HEK293 (cell line): ENCODE results near the gene AJM1.

Experiments
- CTCF ChIA-PET: fragments of 350-600 bp; formaldehyde crosslinking; extraction: SDS; loops from one replicate; lab custom pipeline; 2021; ENCODE audit warnings: antibody characterized with exemption; lab: Yijun Ruan, JAX
- POLR2A ChIA-PET: fragments of 300-600 bp; formaldehyde crosslinking; extraction: SDS; loops from one replicate; lab custom pipeline; 2020; ENCODE audit warnings: antibody characterized with exemption, inconsistent platforms; lab: Yijun Ruan, JAX
- H3K27ac ChIP-seq: fragments of 200-500 bp; sonication (Bioruptor generic); 2 replicates; pipeline ENCODE4 v1.5.1; 2014; ENCODE audit warnings: low read depth, low read length, control low read depth, inconsistent platforms; ENCODE audit errors: extremely low read depth
- H3K36me3 ChIP-seq, 2 experiments: fragments of 200-500 bp in 1 of 2; sonication (Bioruptor generic) in 1 of 2; 1 replicate in 1 of 2; 2 replicates in 1 of 2; pipeline ENCODE4 v1.5.1; 2014 to 2017; ENCODE audit warnings: inconsistent platforms in 2 of 2, low read length in 2 of 2; ENCODE audit not compliant: control insufficient read depth in 2 of 2, insufficient read depth in 1 of 2
- H3K4me1 ChIP-seq: fragments of 200-500 bp; sonication (Bioruptor generic); 2 replicates; pipeline ENCODE4 v1.5.1; 2014; ENCODE audit warnings: mild to moderate bottlenecking, low read length, inconsistent platforms; ENCODE audit not compliant: control insufficient read depth, insufficient read depth
- H3K4me3 ChIP-seq: 2 replicates; pipeline ENCODE4 v1.5.1; 2011; ENCODE audit warnings: low read depth, mild to moderate bottlenecking, control low read depth, low read length, moderate library complexity
- H3K9me3 ChIP-seq: fragments of 200-500 bp; sonication (Bioruptor generic); 2 replicates; pipeline ENCODE4 v1.5.1; 2014; ENCODE audit warnings: low read depth, low read length, inconsistent platforms; ENCODE audit not compliant: control insufficient read depth, insufficient read depth
- GLIS1 ChIP-seq: fragments of 450-650 bp; formaldehyde crosslinking; IDR thresholded peaks from 2 replicates; pipeline ENCODE4 v1.5.1; 2016; ENCODE audit warnings: missing biosample characterization, missing genetic modification characterization
- KLF16 ChIP-seq: fragments of 450-650 bp; formaldehyde crosslinking; IDR thresholded peaks from 2 replicates; pipeline ENCODE4 v1.5.1; 2017; ENCODE audit warnings: missing biosample characterization, missing genetic modification characterization
- KLF17 ChIP-seq: fragments of 450-650 bp; formaldehyde crosslinking; IDR thresholded peaks from 2 replicates; pipeline ENCODE4 v1.5.1; 2016; ENCODE audit warnings: missing biosample characterization, missing genetic modification characterization
- KLF9 ChIP-seq: fragments of 450-650 bp; formaldehyde crosslinking; IDR thresholded peaks from 2 replicates; pipeline ENCODE4 v1.5.1; 2016; ENCODE audit warnings: missing biosample characterization, missing genetic modification characterization, low read depth
- MYNN ChIP-seq: fragments of 450-650 bp; formaldehyde crosslinking; IDR thresholded peaks from 2 replicates; pipeline ENCODE4 v1.5.1; 2016; ENCODE audit warnings: missing biosample characterization, missing genetic modification characterization, borderline replicate concordance
- REST ChIP-seq: fragments of 450-650 bp; formaldehyde crosslinking; IDR thresholded peaks from 2 replicates; pipeline ENCODE4 v1.5.1; 2016; ENCODE audit warnings: missing biosample characterization, missing genetic modification characterization
- WT1 ChIP-seq: fragments of 450-650 bp; formaldehyde crosslinking; IDR thresholded peaks from 2 replicates; pipeline ENCODE4 v1.5.1; 2016; ENCODE audit warnings: missing biosample characterization, missing genetic modification characterization
- ZBTB20 ChIP-seq: fragments of 450-650 bp; formaldehyde crosslinking; IDR thresholded peaks from 2 replicates; pipeline ENCODE4 v1.5.1; 2016; ENCODE audit warnings: missing biosample characterization, missing genetic modification characterization
- ZBTB21 ChIP-seq: fragments of 450-650 bp; formaldehyde crosslinking; IDR thresholded peaks from 2 replicates; pipeline ENCODE4 v1.5.1; 2017; ENCODE audit warnings: missing biosample characterization, missing genetic modification characterization
- ZBTB49 ChIP-seq: fragments of 450-650 bp; formaldehyde crosslinking; IDR thresholded peaks from 2 replicates; pipeline ENCODE4 v1.5.1; 2016; ENCODE audit warnings: missing biosample characterization, missing genetic modification characterization, low read depth
- ZFP3 ChIP-seq: fragments of 450-650 bp; formaldehyde crosslinking; IDR thresholded peaks from 2 replicates; pipeline ENCODE4 v1.5.1; 2016; ENCODE audit warnings: low read depth, missing biosample characterization, missing genetic modification characterization
- ZNF140 ChIP-seq: fragments of 450-650 bp; formaldehyde crosslinking; IDR thresholded peaks from 2 replicates; pipeline ENCODE4 v1.5.1; 2016; ENCODE audit warnings: missing biosample characterization, missing genetic modification characterization
- ZNF169 ChIP-seq: fragments of 450-650 bp; formaldehyde crosslinking; IDR thresholded peaks from 2 replicates; pipeline ENCODE4 v1.5.1; 2016; ENCODE audit warnings: missing biosample characterization, missing genetic modification characterization
- ZNF174 ChIP-seq: fragments of 450-650 bp; formaldehyde crosslinking; IDR thresholded peaks from 2 replicates; pipeline ENCODE4 v1.5.0; 2017; ENCODE audit warnings: missing biosample characterization, mild to moderate bottlenecking, missing genetic modification characterization
- ZNF311 ChIP-seq: fragments of 450-650 bp; formaldehyde crosslinking; IDR thresholded peaks from 2 replicates; pipeline ENCODE4 v1.5.1; 2017; ENCODE audit warnings: missing biosample characterization, missing genetic modification characterization, borderline replicate concordance
- ZNF335 ChIP-seq: fragments of 450-650 bp; formaldehyde crosslinking; conservative IDR thresholded peaks from 2 replicates; pipeline ENCODE4 v1.5.1; 2016; ENCODE audit warnings: missing biosample characterization, missing genetic modification characterization
- ZNF391 ChIP-seq: fragments of 450-650 bp; formaldehyde crosslinking; IDR thresholded peaks from 2 replicates; pipeline ENCODE4 v1.5.1; 2016; ENCODE audit warnings: low read depth, missing biosample characterization, missing genetic modification characterization, borderline replicate concordance
- ZNF529 ChIP-seq: fragments of 450-650 bp; formaldehyde crosslinking; IDR thresholded peaks from 2 replicates; pipeline ENCODE4 v1.5.1; 2017; ENCODE audit warnings: missing genetic modification characterization, missing biosample characterization; ENCODE audit not compliant: insufficient replicate concordance
- ZNF624 ChIP-seq: fragments of 450-650 bp; formaldehyde crosslinking; IDR thresholded peaks from 2 replicates; pipeline ENCODE4 v1.5.1; 2017; ENCODE audit warnings: missing biosample characterization, missing genetic modification characterization
- ZNF76 ChIP-seq: fragments of 450-650 bp; formaldehyde crosslinking; IDR thresholded peaks from 2 replicates; pipeline ENCODE4; 2016; ENCODE audit warnings: low read depth, missing biosample characterization, missing genetic modification characterization, borderline replicate concordance
- ZSCAN23 ChIP-seq: fragments of 450-650 bp; formaldehyde crosslinking; IDR thresholded peaks from 2 replicates; pipeline ENCODE4 v1.5.1; 2016; ENCODE audit warnings: missing biosample characterization, missing genetic modification characterization
- TF ChIP-seq, protein P1 (sequence below): fragments of 450-650 bp; formaldehyde crosslinking; IDR thresholded peaks from 2 replicates; pipeline ENCODE4 v1.5.1; 2016; ENCODE audit warnings: missing biosample characterization, missing genetic modification characterization

AJM1 gene

GRCh38 chr9:136852664-136853595 lies 10.7 kb downstream of the AJM1 start (continued):
- no peak for TF ChIP-seq MYNN (tag by site-specific recombination)
- no peak for TF ChIP-seq ZNF169 (tag by site-specific recombination)
- TF ChIP-seq ZBTB21 (tag by site-specific recombination), result no peak
- TF ChIP-seq ZNF335 (tag by site-specific recombination), result no peak
- no peak for TF ChIP-seq ZNF174 (tag by site-specific recombination)
- no peak for TF ChIP-seq ZBTB20 (tag by site-specific recombination)
- TF ChIP-seq, all 188 proteins: peak for 5

DNA sequence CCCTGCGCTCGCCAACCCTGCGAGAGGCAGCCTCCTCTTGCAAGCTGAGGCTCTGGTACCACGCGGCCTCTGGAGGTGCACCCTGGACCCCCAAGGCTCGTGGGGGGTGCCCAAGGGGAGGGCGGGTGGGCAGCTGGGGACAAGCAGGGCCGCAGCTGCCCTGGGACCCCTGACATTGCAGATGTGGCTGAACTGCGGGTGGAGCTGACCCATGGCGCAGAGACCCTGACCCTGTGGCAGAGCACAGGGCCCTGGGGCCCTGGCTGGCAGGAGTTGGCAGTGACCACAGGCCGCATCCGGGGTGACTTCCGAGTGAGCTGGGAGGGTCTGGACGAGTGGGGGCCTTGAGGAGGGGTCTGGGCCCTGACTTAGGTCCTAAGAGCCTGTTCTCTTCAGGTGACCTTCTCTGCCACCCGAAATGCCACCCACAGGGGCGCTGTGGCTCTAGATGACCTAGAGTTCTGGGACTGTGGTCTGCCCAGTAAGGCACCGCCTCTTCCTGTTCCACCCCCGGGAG lies 11.4 kb downstream of the AJM1 start:
- TF ChIP-seq REST (tag by site-specific recombination), result no peak
- TF ChIP-seq ZNF624, result no peak
- no peak for TF ChIP-seq WT1 (tag by site-specific recombination)
- TF ChIP-seq ZSCAN23 (tag by site-specific recombination), result no peak
- no peak for TF ChIP-seq ZFP3 (tag by site-specific recombination)
- no peak for TF ChIP-seq KLF16 (tag by site-specific recombination)
- TF ChIP-seq GLIS1 (tag by site-specific recombination), result no peak
- TF ChIP-seq ZNF311 (tag by site-specific recombination), result no peak
- TF ChIP-seq, protein P1, sequence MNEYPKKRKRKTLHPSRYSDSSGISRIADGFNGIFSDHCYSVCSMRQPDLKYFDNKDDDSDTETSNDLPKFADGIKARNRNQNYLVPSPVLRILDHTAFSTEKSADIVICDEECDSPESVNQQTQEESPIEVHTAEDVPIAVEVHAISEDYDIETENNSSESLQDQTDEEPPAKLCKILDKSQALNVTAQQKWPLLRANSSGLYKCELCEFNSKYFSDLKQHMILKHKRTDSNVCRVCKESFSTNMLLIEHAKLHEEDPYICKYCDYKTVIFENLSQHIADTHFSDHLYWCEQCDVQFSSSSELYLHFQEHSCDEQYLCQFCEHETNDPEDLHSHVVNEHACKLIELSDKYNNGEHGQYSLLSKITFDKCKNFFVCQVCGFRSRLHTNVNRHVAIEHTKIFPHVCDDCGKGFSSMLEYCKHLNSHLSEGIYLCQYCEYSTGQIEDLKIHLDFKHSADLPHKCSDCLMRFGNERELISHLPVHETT (tag by site-specific recombination), result no peak
- TF ChIP-seq ZNF76 (tag by site-specific recombination), result no peak
- no peak for TF ChIP-seq ZNF140 (tag by site-specific recombination)
- TF ChIP-seq KLF9 (tag by site-specific recombination), result no peak
- no peak for TF ChIP-seq ZNF529
- TF ChIP-seq ZNF391 (tag by site-specific recombination), result no peak
- TF ChIP-seq ZBTB49, result no peak
- TF ChIP-seq KLF17 (tag by site-specific recombination), result no peak
- Histone ChIP-seq H3K27ac (no peak overlapping the region), H3K36me3 (peaks cover 0 to 34% of the 10 kb centered on the region in 2 experiments; a peak in 1 of 3 replicates), H3K4me1 (0 out of 2 replicates have a peak, but pooled peaks cover 4% of the 10 kb centered on the region), H3K4me3 (no peak overlapping the region), H3K9me3 (no peaks in the 10 kb centered on the region)
- POLR2A ChIA-PET, result no interaction called here
- CTCF ChIA-PET, result interaction anchor here (1.0 kb wide), 1 partner anchor 11 kb away, joined by 3 read pairs; the partner anchor contains the start of gene AJM1
